ENCODE data around the gene RUNX2.

RUNX2 gene

DNA sequence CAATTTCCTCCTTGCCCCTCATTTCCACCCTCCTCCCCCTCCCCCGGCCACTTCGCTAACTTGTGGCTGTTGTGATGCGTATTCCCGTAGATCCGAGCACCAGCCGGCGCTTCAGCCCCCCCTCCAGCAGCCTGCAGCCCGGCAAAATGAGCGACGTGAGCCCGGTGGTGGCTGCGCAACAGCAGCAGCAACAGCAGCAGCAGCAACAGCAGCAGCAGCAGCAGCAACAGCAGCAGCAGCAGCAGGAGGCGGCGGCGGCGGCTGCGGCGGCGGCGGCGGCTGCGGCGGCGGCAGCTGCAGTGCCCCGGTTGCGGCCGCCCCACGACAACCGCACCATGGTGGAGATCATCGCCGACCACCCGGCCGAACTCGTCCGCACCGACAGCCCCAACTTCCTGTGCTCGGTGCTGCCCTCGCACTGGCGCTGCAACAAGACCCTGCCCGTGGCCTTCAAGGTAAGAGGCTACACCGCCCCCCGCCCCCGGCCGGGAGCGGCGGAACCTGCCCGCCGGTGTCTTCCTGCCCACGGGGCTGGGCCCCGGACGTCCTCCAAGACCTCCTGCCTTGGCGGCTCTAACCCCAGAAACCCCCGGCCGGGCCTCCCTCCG, 94.5 kb downstream of the RUNX2 start (continued):
- peak; percentile 55; the same call in 1 of the 2 replicates for TF ChIP-seq ZNF660 (tag by site-specific recombination; IDR thresholded peaks at IDR 0.05)
- TF ChIP-seq SCRT2 (tag by site-specific recombination; IDR thresholded peaks at IDR 0.05), result peak; percentile 97
- TF ChIP-seq, protein P1, sequence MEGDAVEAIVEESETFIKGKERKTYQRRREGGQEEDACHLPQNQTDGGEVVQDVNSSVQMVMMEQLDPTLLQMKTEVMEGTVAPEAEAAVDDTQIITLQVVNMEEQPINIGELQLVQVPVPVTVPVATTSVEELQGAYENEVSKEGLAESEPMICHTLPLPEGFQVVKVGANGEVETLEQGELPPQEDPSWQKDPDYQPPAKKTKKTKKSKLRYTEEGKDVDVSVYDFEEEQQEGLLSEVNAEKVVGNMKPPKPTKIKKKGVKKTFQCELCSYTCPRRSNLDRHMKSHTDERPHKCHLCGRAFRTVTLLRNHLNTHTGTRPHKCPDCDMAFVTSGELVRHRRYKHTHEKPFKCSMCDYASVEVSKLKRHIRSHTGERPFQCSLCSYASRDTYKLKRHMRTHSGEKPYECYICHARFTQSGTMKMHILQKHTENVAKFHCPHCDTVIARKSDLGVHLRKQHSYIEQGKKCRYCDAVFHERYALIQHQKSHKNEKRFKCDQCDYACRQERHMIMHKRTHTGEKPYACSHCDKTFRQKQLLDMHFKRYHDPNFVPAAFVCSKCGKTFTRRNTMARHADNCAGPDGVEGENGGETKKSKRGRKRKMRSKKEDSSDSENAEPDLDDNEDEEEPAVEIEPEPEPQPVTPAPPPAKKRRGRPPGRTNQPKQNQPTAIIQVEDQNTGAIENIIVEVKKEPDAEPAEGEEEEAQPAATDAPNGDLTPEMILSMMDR (tag by site-specific recombination; IDR thresholded peaks at IDR 0.05), result peak; percentile 67; the same call in 1 of the 2 replicates
- TF ChIP-seq ZNF76 (tag by site-specific recombination; IDR thresholded peaks at IDR 0.05; ENCODE audit: borderline replicate concordance, low read depth), result no peak
- TF ChIP-seq ZNF2 (tag by site-specific recombination; IDR thresholded peaks at IDR 0.05), result 0 out of 2 replicates have a peak, but pooled peaks have one; percentile 19
- TF ChIP-seq MZF1 (tag by site-specific recombination; IDR thresholded peaks at IDR 0.05; ENCODE audit: borderline replicate concordance), result no peak
- no peak; the same call in 1 of the 2 replicates for TF ChIP-seq KLF9 (tag by site-specific recombination; IDR thresholded peaks at IDR 0.05; ENCODE audit: low read depth)
- peak; percentile 99 for TF ChIP-seq ZNF341 (tag by site-specific recombination; IDR thresholded peaks at IDR 0.05; ENCODE audit: low read depth)
- peak; percentile 79 for TF ChIP-seq ZNF169 (tag by site-specific recombination; IDR thresholded peaks at IDR 0.05)
- no peak for TF ChIP-seq ZNF658 (tag by site-specific recombination; IDR thresholded peaks at IDR 0.05)
- TF ChIP-seq ZNF501 (tag by site-specific recombination; IDR thresholded peaks at IDR 0.05), result 0 out of 2 replicates have a peak, but pooled peaks have one; percentile 10
- peak; percentile 31; the same call in 1 of the 2 replicates for TF ChIP-seq ZSCAN30 (tag by site-specific recombination; IDR thresholded peaks at IDR 0.05)
- TF ChIP-seq, protein P2, sequence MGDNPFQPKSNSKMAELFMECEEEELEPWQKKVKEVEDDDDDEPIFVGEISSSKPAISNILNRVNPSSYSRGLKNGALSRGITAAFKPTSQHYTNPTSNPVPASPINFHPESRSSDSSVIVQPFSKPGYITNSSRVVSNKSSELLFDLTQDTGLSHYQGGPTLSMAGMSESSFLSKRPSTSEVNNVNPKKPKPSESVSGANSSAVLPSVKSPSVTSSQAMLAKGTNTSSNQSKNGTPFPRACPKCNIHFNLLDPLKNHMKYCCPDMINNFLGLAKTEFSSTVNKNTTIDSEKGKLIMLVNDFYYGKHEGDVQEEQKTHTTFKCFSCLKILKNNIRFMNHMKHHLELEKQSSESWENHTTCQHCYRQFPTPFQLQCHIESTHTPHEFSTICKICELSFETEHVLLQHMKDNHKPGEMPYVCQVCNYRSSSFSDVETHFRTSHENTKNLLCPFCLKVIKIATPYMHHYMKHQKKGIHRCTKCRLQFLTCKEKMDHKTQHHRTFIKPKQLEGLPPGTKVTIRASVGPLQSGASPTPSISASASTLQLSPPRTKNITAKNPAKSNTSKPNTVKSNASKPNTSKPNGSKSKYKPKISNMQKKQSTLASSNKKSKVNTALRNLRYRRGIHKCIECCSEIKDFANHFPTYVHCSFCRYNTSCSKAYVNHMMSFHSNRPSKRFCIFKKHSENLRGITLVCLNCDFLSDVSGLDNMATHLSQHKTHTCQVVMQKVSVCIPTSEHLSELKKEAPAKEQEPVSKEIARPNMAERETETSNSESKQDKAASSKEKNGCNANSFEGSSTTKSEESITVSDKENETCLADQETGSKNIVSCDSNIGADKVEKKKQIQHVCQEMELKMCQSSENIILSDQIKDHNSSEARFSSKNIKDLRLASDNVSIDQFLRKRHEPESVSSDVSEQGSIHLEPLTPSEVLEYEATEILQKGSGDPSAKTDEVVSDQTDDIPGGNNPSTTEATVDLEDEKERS (tag by site-specific recombination; IDR thresholded peaks at IDR 0.05), result no peak
- TF ChIP-seq OSR2 (tag by site-specific recombination; IDR thresholded peaks at IDR 0.05), result peak; percentile 91
- TF ChIP-seq, protein P3, sequence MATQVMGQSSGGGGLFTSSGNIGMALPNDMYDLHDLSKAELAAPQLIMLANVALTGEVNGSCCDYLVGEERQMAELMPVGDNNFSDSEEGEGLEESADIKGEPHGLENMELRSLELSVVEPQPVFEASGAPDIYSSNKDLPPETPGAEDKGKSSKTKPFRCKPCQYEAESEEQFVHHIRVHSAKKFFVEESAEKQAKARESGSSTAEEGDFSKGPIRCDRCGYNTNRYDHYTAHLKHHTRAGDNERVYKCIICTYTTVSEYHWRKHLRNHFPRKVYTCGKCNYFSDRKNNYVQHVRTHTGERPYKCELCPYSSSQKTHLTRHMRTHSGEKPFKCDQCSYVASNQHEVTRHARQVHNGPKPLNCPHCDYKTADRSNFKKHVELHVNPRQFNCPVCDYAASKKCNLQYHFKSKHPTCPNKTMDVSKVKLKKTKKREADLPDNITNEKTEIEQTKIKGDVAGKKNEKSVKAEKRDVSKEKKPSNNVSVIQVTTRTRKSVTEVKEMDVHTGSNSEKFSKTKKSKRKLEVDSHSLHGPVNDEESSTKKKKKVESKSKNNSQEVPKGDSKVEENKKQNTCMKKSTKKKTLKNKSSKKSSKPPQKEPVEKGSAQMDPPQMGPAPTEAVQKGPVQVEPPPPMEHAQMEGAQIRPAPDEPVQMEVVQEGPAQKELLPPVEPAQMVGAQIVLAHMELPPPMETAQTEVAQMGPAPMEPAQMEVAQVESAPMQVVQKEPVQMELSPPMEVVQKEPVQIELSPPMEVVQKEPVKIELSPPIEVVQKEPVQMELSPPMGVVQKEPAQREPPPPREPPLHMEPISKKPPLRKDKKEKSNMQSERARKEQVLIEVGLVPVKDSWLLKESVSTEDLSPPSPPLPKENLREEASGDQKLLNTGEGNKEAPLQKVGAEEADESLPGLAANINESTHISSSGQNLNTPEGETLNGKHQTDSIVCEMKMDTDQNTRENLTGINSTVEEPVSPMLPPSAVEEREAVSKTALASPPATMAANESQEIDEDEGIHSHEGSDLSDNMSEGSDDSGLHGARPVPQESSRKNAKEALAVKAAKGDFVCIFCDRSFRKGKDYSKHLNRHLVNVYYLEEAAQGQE (tag by site-specific recombination; IDR thresholded peaks at IDR 0.05), result no peak
- TF ChIP-seq SCRT1 (tag by site-specific recombination; IDR thresholded peaks at IDR 0.05; ENCODE audit: borderline replicate concordance), result peak; percentile 33; the same call in 1 of the 2 replicates
- no peak for TF ChIP-seq ZNF114 (tag by site-specific recombination; IDR thresholded peaks at IDR 0.05)
- TF ChIP-seq ZNF785 (tag by site-specific recombination; IDR thresholded peaks at IDR 0.05), result 0 out of 2 replicates have a peak, but pooled peaks have one; percentile 48
- peak; percentile 34; the same call in 1 of the 2 replicates for TF ChIP-seq ZNF610 (tag by site-specific recombination; IDR thresholded peaks at IDR 0.05; ENCODE audit: borderline replicate concordance)
